ENCODE measurements around the gene TNFRSF6B. TPM values are rescaled to one million over a fixed set of nuclear protein-coding genes. Genes with fewer than 3 reads are reported as not detected.

TNFRSF6B gene
- total and polyA plus RNA-seq, 2 of the 4 experiments (the other 2 are of a cell fraction) = 1.3 to 11.0 TPM

DNA sequence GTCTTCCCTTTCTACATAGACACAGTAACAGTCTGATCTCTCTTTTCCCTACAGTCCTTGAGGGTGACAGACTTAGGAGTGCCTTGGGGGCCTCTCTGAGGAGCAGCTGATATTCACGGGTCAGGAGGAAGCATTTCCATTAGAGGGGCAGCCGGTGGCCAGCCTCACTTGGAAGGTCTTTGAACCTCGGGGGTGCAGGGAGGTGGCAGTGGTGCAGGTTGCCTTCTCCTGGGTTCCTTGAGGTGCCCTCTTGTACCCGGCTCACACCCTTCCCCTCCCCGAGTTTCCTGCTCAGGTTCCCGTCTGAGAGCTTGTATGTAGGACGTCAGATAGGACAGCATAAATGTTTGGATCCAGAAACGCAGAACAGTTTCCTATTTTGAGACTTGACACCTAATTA lies 35.8 kb upstream of the TNFRSF6B start:
- Histone ChIP-seq H3K36me3 (ENCODE audit: control insufficient read depth, insufficient read depth, low read length) (peaks cover 33% of the 10 kb centered on the region; the same call in 1 of the 2 replicates), H2AK5ac (ENCODE audit: low read depth, low read length) (no peak overlapping the region), H2AFZ (replicated peaks; ENCODE audit: low read length, poor library complexity) (no peak overlapping the region), H3K4me1 (ENCODE audit: control insufficient read depth, insufficient read depth, low read length) (peaks cover 13% of the 10 kb centered on the region), H3K27ac (ENCODE audit: insufficient read depth, low read length) (no peak overlapping the region), H3K9me1 (ENCODE audit: insufficient read depth, low read length) (0 out of 2 replicates have a peak, but pooled peaks cover 8% of the 10 kb centered on the region), H3K9me3 (ENCODE audit: control insufficient read depth, insufficient read depth, low read length) (no peaks in the 10 kb centered on the region), H3K4ac (ENCODE audit: low read depth, low read length) (no peak overlapping the region), H2BK5ac (ENCODE audit: low read depth, low read length, poor library complexity, severe bottlenecking) (no peak overlapping the region), H2BK120ac (ENCODE audit: low read depth, low read length) (no peak overlapping the region), H3K27me3 (ENCODE audit: control insufficient read depth, insufficient read depth, low read length) (no peaks in the 10 kb centered on the region), H3K9ac (ENCODE audit: low read depth, low read length) (no peak overlapping the region), H3K14ac (replicated peaks; ENCODE audit: low read depth, low read length) (no peak overlapping the region), H3K23ac (ENCODE audit: low read depth, low read length) (no peak overlapping the region), H3K4me2 (ENCODE audit: low read depth, low read length) (no peak overlapping the region), H3K56ac (ENCODE audit: extremely low read depth, insufficient read depth, low read length) (no peak overlapping the region), H4K91ac (ENCODE audit: insufficient read depth, low read depth, low read length) (no peak overlapping the region), H3K4me3 (ENCODE audit: insufficient read depth, low read depth, low read length) (no peak overlapping the region), H3K18ac (ENCODE audit: low read depth, low read length) (no peak overlapping the region), H4K5ac (ENCODE audit: low read depth, low read length) (no peak overlapping the region), H4K20me1 (ENCODE audit: insufficient read depth, low read length) (peaks cover 3% of the 10 kb centered on the region; the same call in 1 of the 2 replicates), H4K8ac (ENCODE audit: low read depth in 2 of 2, low read length in 2 of 2) (no peak overlapping the region), H2BK20ac (ENCODE audit: low read depth, low read length) (no peak overlapping the region), H3K79me1 (ENCODE audit: low read depth in 1 of 2, low read length in 2 of 2) (peaks cover 18 to 57% of the 10 kb centered on the region in 2 experiments), H2BK15ac (ENCODE audit: low read depth, low read length) (no peak overlapping the region), H2AK9ac (replicated peaks; ENCODE audit: low read depth, low read length, poor library complexity) (no peak overlapping the region)
- POLR2A ChIA-PET (ENCODE audit: unreplicated experiment) = no interaction called here
- CTCF ChIA-PET = no interaction called here
- TF ChIP-seq RCOR1 (IDR thresholded peaks at IDR 0.05; ENCODE audit: insufficient replicate concordance, low read length) (no peak), FOS (IDR thresholded peaks at IDR 0.05; ENCODE audit: low read depth, low read length) (no peak), SMC3 (IDR thresholded peaks at IDR 0.05; ENCODE audit: low read depth, low read length) (no peak), CHD1 (IDR thresholded peaks at IDR 0.05; ENCODE audit: low read depth, low read length) (no peak)
- TF ChIP-seq, protein P1, sequence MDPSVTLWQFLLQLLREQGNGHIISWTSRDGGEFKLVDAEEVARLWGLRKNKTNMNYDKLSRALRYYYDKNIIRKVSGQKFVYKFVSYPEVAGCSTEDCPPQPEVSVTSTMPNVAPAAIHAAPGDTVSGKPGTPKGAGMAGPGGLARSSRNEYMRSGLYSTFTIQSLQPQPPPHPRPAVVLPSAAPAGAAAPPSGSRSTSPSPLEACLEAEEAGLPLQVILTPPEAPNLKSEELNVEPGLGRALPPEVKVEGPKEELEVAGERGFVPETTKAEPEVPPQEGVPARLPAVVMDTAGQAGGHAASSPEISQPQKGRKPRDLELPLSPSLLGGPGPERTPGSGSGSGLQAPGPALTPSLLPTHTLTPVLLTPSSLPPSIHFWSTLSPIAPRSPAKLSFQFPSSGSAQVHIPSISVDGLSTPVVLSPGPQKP (IDR thresholded peaks at IDR 0.05; ENCODE audit: borderline replicate concordance, low read depth, low read length) = no peak
- TF ChIP-seq, protein P2, sequence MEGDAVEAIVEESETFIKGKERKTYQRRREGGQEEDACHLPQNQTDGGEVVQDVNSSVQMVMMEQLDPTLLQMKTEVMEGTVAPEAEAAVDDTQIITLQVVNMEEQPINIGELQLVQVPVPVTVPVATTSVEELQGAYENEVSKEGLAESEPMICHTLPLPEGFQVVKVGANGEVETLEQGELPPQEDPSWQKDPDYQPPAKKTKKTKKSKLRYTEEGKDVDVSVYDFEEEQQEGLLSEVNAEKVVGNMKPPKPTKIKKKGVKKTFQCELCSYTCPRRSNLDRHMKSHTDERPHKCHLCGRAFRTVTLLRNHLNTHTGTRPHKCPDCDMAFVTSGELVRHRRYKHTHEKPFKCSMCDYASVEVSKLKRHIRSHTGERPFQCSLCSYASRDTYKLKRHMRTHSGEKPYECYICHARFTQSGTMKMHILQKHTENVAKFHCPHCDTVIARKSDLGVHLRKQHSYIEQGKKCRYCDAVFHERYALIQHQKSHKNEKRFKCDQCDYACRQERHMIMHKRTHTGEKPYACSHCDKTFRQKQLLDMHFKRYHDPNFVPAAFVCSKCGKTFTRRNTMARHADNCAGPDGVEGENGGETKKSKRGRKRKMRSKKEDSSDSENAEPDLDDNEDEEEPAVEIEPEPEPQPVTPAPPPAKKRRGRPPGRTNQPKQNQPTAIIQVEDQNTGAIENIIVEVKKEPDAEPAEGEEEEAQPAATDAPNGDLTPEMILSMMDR (conservative IDR thresholded peaks at IDR 0.05; ENCODE audit: low read depth, low read length) = no peak
- dilution Hi-C loops (cut with HindIII; ENCODE audit: low sequenced_read_pairs, unreplicated experiment) = no loop called here
- DNase-seq (no peak), ATAC-seq (ENCODE audit: low read depth) (no peak)
- in situ Hi-C loops (cut with MboI; ENCODE audit: low sequenced_read_pairs) = no loop called here
- WGBS, 2 experiments (ENCODE audit: extremely low coverage in 2 of 2, insufficient read length in 1 of 2) = 40% methylated on average over 1 of the region's 8 CpGs; no CpG with 5 or more reads in 1 of the 2 experiments
- BruUV-seq (replicated peaks) = no TSS peak
- intact Hi-C loops (cut with micrococcal nuclease) = no loop called here
